Adrenal gland (tissue), 5 donors: ENCODE data around the gene ECM1.
A peak's percentile ranks its signal among the peaks of the same experiment; 100 is the strongest.

Experiments used
- POLR2A ChIP-seq, 2 donors: fragments of 450-650 bp; IDR thresholded peaks; one replicate each; pipeline ENCODE4 v1.6.1; 2017; ENCODE audit warnings: antibody characterized with exemption in 2 of 2, mild to moderate bottlenecking in 2 of 2, moderate library complexity in 1 of 2
- TF ChIP-seq, protein P1 (sequence below), 6 experiments: fragments of 450-650 bp in 4 of 6; fragments of 200-600 bp in 2 of 6; sonication (generic) in 1 of 6; IDR thresholded peaks; 1 replicate in 5 of 6; 2 replicates in 1 of 6; pipeline versions ENCODE4 v1.5.1 to v1.8.0; 2016 to 2021; ENCODE audit warnings: antibody characterized with exemption in 6 of 6, mild to moderate bottlenecking in 2 of 6, moderate library complexity in 1 of 6
- donor health status: DM: no; HTN: no; CAD: no.

DNA sequence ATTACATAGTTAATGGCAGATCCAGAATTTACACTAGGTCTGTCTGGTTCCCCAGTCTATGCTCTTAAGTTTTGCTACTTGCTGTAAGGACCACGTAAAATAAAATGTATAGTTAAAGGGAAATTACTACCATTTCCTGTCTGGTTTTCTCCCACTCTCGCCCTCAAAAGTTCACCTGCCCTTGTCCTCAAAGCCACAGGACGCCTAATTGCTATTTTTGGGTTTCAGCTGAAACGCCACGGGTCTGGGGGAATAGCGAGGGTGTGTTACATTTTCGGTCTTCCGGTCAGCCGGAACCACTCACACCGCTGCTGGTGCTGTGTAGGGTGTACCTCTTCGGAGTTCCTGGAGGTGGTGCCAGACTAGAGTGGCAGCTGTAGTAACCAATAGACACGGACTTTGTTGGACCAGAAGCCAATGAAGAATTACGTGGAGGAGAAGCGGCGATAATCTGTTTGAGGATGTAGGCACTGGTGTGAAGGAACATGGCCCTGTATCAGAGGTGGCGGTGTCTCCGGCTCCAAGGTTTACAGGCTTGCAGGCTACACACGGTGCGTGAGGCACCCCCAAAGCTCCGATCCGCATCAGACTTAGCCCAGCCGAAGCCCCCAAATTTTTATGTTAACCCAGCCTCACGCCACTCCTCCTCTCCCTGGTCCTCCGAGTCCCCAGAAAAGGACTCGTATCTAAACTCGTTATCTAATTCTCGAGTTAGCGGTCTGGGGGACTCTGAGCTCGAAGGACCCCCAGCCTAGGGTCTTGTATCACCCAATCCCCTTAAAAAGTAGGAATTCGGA is 20.7 kb upstream of the ECM1 start, which contains the start of gene TARS2:
- TF ChIP-seq, protein P1, sequence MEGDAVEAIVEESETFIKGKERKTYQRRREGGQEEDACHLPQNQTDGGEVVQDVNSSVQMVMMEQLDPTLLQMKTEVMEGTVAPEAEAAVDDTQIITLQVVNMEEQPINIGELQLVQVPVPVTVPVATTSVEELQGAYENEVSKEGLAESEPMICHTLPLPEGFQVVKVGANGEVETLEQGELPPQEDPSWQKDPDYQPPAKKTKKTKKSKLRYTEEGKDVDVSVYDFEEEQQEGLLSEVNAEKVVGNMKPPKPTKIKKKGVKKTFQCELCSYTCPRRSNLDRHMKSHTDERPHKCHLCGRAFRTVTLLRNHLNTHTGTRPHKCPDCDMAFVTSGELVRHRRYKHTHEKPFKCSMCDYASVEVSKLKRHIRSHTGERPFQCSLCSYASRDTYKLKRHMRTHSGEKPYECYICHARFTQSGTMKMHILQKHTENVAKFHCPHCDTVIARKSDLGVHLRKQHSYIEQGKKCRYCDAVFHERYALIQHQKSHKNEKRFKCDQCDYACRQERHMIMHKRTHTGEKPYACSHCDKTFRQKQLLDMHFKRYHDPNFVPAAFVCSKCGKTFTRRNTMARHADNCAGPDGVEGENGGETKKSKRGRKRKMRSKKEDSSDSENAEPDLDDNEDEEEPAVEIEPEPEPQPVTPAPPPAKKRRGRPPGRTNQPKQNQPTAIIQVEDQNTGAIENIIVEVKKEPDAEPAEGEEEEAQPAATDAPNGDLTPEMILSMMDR (IDR thresholded peaks at IDR 0.05), result peak; percentile 39 to 78 (median 52)
- TF ChIP-seq POLR2A (IDR thresholded peaks at IDR 0.05), result peak in 1 of 2 donors; percentile 60
